IMR-90 (cell line): ENCODE results near the gene C5orf52. TPM values are rescaled to one million over a fixed set of nuclear protein-coding genes. Genes with fewer than 3 reads are reported as not detected.

ENCODE experiments used
- ATAC-seq: fragments of 200-7000 bp; cut with Tn5 transposase; 2 replicates; pipeline ENCODE4 v1.9.1; 2020; ENCODE audit warnings: low read depth, mild to moderate bottlenecking, moderate library complexity
- BruUV-seq: library from RNA; stranded (reverse); fragments of 400-500 nt; replicated peaks from 2 replicates; lab custom pipeline; 2021; lab: Mats Ljungman, UMichigan
- CTCF ChIA-PET: fragments of 300-600 bp; formaldehyde crosslinking; extraction: SDS; loops from one replicate; lab custom pipeline; 2021; ENCODE audit warnings: antibody characterized with exemption; lab: Yijun Ruan, JAX
- POLR2A ChIA-PET: fragments of 300-600 bp; sonication (Branson Sonifier 250); formaldehyde crosslinking; loops from one replicate; lab custom pipeline; 2022; ENCODE audit warnings: antibody characterized with exemption; ENCODE audit not compliant: unreplicated experiment; lab: Charles Lee
- DNase-seq: peaks from one replicate; pipeline ENCODE4 v3.0.0; 2013
- H2AFZ ChIP-seq: replicated peaks from 2 replicates; pipeline ENCODE3; 2013; ENCODE audit warnings: low read length, mild to moderate bottlenecking; ENCODE audit not compliant: poor library complexity
- H2AK5ac ChIP-seq: 2 replicates; pipeline ENCODE4 v1.6.1; 2013; ENCODE audit warnings: low read depth, low read length, inconsistent platforms
- H2AK9ac ChIP-seq: replicated peaks from 2 replicates; pipeline ENCODE3; 2013; ENCODE audit warnings: mild to moderate bottlenecking, low read depth, low read length, moderate library complexity; ENCODE audit not compliant: poor library complexity
- H2BK120ac ChIP-seq: 2 replicates; pipeline ENCODE4 v1.6.1; 2013; ENCODE audit warnings: low read depth, low read length, inconsistent platforms
- H2BK15ac ChIP-seq: 3 replicates; pipeline ENCODE4 v1.6.1; 2013; ENCODE audit warnings: low read depth, low read length, inconsistent platforms
- H2BK20ac ChIP-seq: 2 replicates; pipeline ENCODE4 v1.6.1; 2013; ENCODE audit warnings: low read depth, mild to moderate bottlenecking, inconsistent platforms, low read length, moderate library complexity
- H2BK5ac ChIP-seq: 2 replicates; pipeline ENCODE4 v1.6.1; 2013; ENCODE audit warnings: mild to moderate bottlenecking, low read depth, low read length, inconsistent platforms; ENCODE audit not compliant: poor library complexity, severe bottlenecking
- H3K14ac ChIP-seq: replicated peaks from 2 replicates; pipeline ENCODE4 v1.6.1; 2013; ENCODE audit warnings: low read depth, low read length, inconsistent platforms
- H3K18ac ChIP-seq: 2 replicates; pipeline ENCODE4 v1.6.1; 2013; ENCODE audit warnings: low read depth, low read length, control low read depth
- H3K23ac ChIP-seq: 2 replicates; pipeline ENCODE4 v1.6.1; 2013; ENCODE audit warnings: low read depth, low read length, inconsistent platforms
- H3K27ac ChIP-seq: 2 replicates; pipeline ENCODE4 v1.5.1; 2013; ENCODE audit warnings: mild to moderate bottlenecking, control low read depth, low read length; ENCODE audit not compliant: insufficient read depth
- H3K27me3 ChIP-seq: 2 replicates; pipeline ENCODE4 v1.6.1; 2013; ENCODE audit warnings: low read length; ENCODE audit not compliant: control insufficient read depth, insufficient read depth
- H3K36me3 ChIP-seq: 2 replicates; pipeline ENCODE4 v1.6.1; 2013; ENCODE audit warnings: low read length, mixed read lengths; ENCODE audit not compliant: control insufficient read depth, insufficient read depth
- H3K4ac ChIP-seq: 2 replicates; pipeline ENCODE4 v1.6.1; 2013; ENCODE audit warnings: low read depth, low read length, inconsistent platforms
- H3K4me1 ChIP-seq: 2 replicates; pipeline ENCODE4 v1.6.1; 2013; ENCODE audit warnings: low read length, mixed read lengths; ENCODE audit not compliant: control insufficient read depth, insufficient read depth
- H3K4me2 ChIP-seq: 2 replicates; pipeline ENCODE4 v1.6.1; 2013; ENCODE audit warnings: low read depth, mild to moderate bottlenecking, control low read depth, low read length, moderate library complexity
- H3K4me3 ChIP-seq: 2 replicates; pipeline ENCODE4 v1.5.1; 2013; ENCODE audit warnings: low read depth, mild to moderate bottlenecking, control low read depth, low read length, moderate library complexity; ENCODE audit not compliant: insufficient read depth
- H3K56ac ChIP-seq: 2 replicates; pipeline ENCODE4 v1.6.1; 2013; ENCODE audit warnings: low read length, inconsistent platforms; ENCODE audit not compliant: insufficient read depth; ENCODE audit errors: extremely low read depth
- H3K79me1 ChIP-seq, 2 experiments: 2 replicates each; pipeline ENCODE4 v1.6.1; 2013; ENCODE audit warnings: low read length in 2 of 2, inconsistent platforms in 1 of 2, low read depth in 1 of 2
- H3K9ac ChIP-seq: 2 replicates; pipeline ENCODE4 v1.6.1; 2013; ENCODE audit warnings: low read depth, low read length, control low read depth
- H3K9me1 ChIP-seq: 2 replicates; pipeline ENCODE4 v1.6.1; 2013; ENCODE audit warnings: low read length, inconsistent platforms; ENCODE audit not compliant: insufficient read depth
- H3K9me3 ChIP-seq: 2 replicates; pipeline ENCODE4 v1.6.1; 2013; ENCODE audit warnings: low read length; ENCODE audit not compliant: control insufficient read depth, insufficient read depth
- H4K20me1 ChIP-seq: 2 replicates; pipeline ENCODE4 v1.6.1; 2013; ENCODE audit warnings: low read length, inconsistent platforms; ENCODE audit not compliant: insufficient read depth
- H4K5ac ChIP-seq: 2 replicates; pipeline ENCODE4 v1.6.1; 2013; ENCODE audit warnings: mild to moderate bottlenecking, low read depth, low read length, control low read depth
- H4K8ac ChIP-seq, 2 experiments: 2 replicates each; pipeline ENCODE4 v1.6.1; 2013; ENCODE audit warnings: low read depth in 2 of 2, low read length in 2 of 2, control low read depth in 1 of 2, inconsistent platforms in 1 of 2
- H4K91ac ChIP-seq: 2 replicates; pipeline ENCODE4 v1.6.1; 2013; ENCODE audit warnings: low read depth, low read length, inconsistent platforms; ENCODE audit not compliant: insufficient read depth
- CTCF ChIP-seq: conservative IDR thresholded peaks from 2 replicates; pipeline ENCODE4 v1.5.1; 2012; ENCODE audit warnings: mild to moderate bottlenecking, low read depth, low read length, improper control_type of control experiment
- WGBS, 2 experiments: methylation state at CpG; one replicate each; pipeline versions ENCODE4 v1.1.5 to v1.1.7; 2013; ENCODE audit warnings: missing lambda C conversion rate in 2 of 2; ENCODE audit not compliant: insufficient read length in 1 of 2; ENCODE audit errors: extremely low coverage in 2 of 2; 5-methylcytosine and 5-hydroxymethylcytosine counted together
- dilution Hi-C: fragments of 300-500 bp; cut with HindIII; formaldehyde crosslinking; loops from one replicate; pipeline ENCODE4 v1.14.3; 2018; ENCODE audit warnings: low sequenced_read_pairs; ENCODE audit not compliant: unreplicated experiment
- in situ Hi-C: fragments of 300-500 bp; cut with MboI; formaldehyde crosslinking; loops from 3 replicates; pipeline ENCODE4 v1.14.3; 2019; ENCODE audit warnings: low sequenced_read_pairs, inconsistent platforms, mixed read lengths
- intact Hi-C: fragments of 100-400 bp; cut with micrococcal nuclease; formaldehyde crosslinking; loops from 2 replicates; pipeline ENCODE4 v1.10.0; 2022
- polyA plus RNA-seq, 3 experiments: library from polyadenylated mRNA; depleted of rRNA; stranded (reverse); fragments of >200 nt; gene quantifications; 2 replicates each; pipeline ENCODE4 v1.2.3, GENCODE V29; 2012; ENCODE audit warnings: low replicate concordance in 1 of 3
- total RNA-seq: library from RNA; depleted of rRNA; stranded (reverse); fragments of >200 nt; gene quantifications from 2 replicates; pipeline ENCODE4 v1.2.3, GENCODE V29; 2012

The C5orf52 gene
- total and polyA plus RNA-seq, 2 of the 4 experiments (the other 2 are of a cell fraction), result not detected

DNA sequence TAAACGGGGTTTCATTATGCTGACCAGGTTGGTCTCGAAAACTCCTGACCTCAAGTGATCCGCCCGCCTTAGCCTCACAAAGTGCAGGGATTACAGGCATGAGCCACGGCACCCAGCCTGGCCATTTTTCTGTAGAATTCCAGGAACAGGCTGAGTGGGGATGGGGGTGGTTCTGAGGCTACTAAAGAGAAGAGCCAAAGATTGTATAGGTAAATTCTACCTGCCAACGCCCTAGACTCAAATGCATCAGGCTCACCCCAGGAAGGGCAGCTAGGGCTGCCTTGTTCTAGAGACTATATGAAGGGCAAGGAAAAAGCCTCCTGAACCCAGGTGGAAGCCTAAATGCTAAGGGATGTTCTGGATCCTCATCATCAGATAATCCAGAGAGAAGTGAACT is 1.6 kb upstream of the C5orf52 start:
- no peak overlapping the region for H3K4me2 ChIP-seq
- in situ Hi-C loops, result no loop called here

More for the DNA sequence above, 1.6 kb upstream of the C5orf52 start:
- H4K8ac ChIP-seq, result no peak overlapping the region
- dilution Hi-C loops (no loop called here), intact Hi-C loops (loop anchor here (5.0 kb wide), 1 partner anchor 92 kb away; the partner anchor contains the start of gene ADAM19)
- TF ChIP-seq CTCF, result no peak
- no peak overlapping the region for H3K4ac ChIP-seq
- BruUV-seq, result no TSS peak
- H3K4me3 ChIP-seq, result no peak overlapping the region
- H2BK15ac ChIP-seq, result no peak overlapping the region
- no peak overlapping the region for H2AK5ac ChIP-seq
- no peak for ATAC-seq
- H4K20me1 ChIP-seq, result no peaks in the 10 kb centered on the region
- no peaks in the 10 kb centered on the region for H3K79me1 ChIP-seq
- no peak overlapping the region for H3K27ac ChIP-seq
- ChIA-PET POLR2A (no interaction called here), CTCF (interaction anchor here (1.0 to 1.6 kb wide), 2 partner anchors 15 to 49 kb away, joined by 5 to 6 read pairs; no protein-coding TSS in a partner anchor)
- H3K18ac ChIP-seq, result no peak overlapping the region
- H3K36me3 ChIP-seq, result no peaks in the 10 kb centered on the region
- no peak overlapping the region; the same call in 1 of the 2 replicates for H2BK120ac ChIP-seq
- no peak overlapping the region for H2BK5ac ChIP-seq
- no peak overlapping the region for H2AFZ ChIP-seq
- H3K9ac ChIP-seq, result no peak overlapping the region
- DNase-seq, result no peak
- H2AK9ac ChIP-seq, result peak overlapping the region; percentile 45
- no peaks in the 10 kb centered on the region for H3K9me3 ChIP-seq
- no peak overlapping the region for H2BK20ac ChIP-seq
- peaks cover 12% of the 10 kb centered on the region; the same call in 1 of the 2 replicates for H3K27me3 ChIP-seq
- no peak overlapping the region for H3K56ac ChIP-seq
- H3K4me1 ChIP-seq, result no peaks in the 10 kb centered on the region; the same call in 1 of the 2 replicates
- no peak overlapping the region for H3K14ac ChIP-seq
- no peak overlapping the region for H4K91ac ChIP-seq
- H3K9me1 ChIP-seq, result no peaks in the 10 kb centered on the region
- no peak overlapping the region for H4K5ac ChIP-seq
- WGBS, 2 experiments, result no CpG with 5 or more reads among the region's 6 CpGs
- peak overlapping the region; percentile 53; the same call in 1 of the 2 replicates for H3K23ac ChIP-seq
